Fibroblast of villous mesenchyme (primary cell): Measurements from ENCODE around the gene LAPTM5. TPM values are rescaled to one million over a fixed set of nuclear protein-coding genes. Genes with fewer than 3 reads are reported as not detected.

Experiments
- DNase-seq: peaks from one replicate; pipeline ENCODE4 v3.0.0-alpha.2; 2010; ENCODE audit warnings: low read depth
- H3K4me3 ChIP-seq: 2 replicates; pipeline ENCODE4 v1.5.1; 2011; ENCODE audit warnings: low read depth, mild to moderate bottlenecking, low read length
- CTCF ChIP-seq: IDR thresholded peaks from 2 replicates; pipeline ENCODE4 v1.5.1; 2012; ENCODE audit warnings: low read depth, mild to moderate bottlenecking, low read length; ENCODE audit not compliant: insufficient read depth
- total RNA-seq: library from RNA; depleted of rRNA; stranded (reverse); fragments of >200 nt; gene quantifications from 2 replicates; pipeline ENCODE4 v1.2.3, GENCODE V29; 2012

Gene LAPTM5
- total RNA-seq, 1 donor = not detected

DNA sequence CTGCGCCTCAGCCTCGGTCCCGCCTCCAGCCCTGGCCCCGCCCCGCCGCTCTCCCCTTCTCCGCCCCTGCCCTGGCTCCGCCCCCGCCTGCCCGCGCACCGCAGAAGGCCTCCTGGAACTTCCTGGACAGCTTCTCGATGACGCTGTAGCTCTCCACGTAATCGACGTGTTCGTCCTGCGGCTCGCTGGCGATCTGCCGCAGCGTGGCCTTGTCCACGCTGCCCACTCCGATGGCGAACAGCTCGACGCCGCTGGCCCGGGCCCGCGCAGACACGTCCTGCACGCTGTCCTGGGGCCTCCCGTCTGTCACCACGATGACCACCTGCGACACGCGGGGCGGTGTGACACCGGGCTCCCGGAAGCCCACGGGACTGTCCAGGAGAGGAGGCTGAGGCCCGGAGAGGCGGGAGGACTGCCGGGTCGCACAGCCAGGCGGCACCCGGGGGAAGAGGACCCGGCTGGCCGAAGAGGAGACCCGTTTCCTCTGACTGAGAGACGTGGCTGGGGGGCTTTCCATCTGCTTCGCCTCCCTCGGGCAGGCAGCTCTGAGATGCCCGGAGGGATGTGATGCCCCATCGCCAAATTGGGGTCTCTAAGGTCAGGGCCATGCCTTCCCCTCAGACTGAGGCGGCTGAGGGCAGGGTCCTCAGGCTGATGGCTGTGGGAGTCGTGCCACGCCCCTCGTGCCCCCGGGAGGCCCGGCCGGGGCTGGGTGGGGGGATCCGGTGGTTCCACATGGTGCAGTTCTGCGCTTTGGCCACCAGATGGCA lies 38.8 kb downstream of the LAPTM5 start:
- peak overlapping the region; percentile 68 for H3K4me3 ChIP-seq
- DNase-seq = peak; percentile 98
- peak; percentile 83 for TF ChIP-seq CTCF

DNA sequence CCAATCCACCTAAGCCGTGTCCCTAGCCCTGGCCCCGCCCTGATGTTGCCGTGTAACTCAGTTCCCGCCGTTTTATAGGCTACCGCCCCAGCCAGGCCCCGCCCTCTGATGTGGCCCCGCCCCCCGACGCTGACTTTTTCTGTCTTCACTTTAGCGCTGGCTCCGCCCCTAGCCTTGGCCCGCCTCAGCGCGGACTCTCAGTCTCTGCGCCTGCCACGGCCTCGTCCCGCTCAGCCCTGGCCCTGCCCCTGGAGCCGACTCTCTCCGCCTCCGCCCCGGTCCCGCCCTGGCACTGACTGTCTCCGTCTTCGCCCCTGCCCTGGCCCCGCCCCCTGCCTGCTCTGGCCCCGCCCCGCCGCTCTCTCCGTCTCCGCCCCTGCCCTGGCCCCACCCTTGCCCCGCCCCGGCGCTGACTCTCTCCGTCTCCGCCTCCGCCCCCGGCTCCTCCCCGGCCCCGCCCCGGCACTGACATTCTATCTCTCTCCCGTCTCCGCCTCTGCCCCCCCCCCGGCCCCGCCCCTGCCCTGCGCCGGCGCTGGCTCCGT lies 39.4 kb downstream of the LAPTM5 start:
- TF ChIP-seq CTCF = no peak

DNA sequence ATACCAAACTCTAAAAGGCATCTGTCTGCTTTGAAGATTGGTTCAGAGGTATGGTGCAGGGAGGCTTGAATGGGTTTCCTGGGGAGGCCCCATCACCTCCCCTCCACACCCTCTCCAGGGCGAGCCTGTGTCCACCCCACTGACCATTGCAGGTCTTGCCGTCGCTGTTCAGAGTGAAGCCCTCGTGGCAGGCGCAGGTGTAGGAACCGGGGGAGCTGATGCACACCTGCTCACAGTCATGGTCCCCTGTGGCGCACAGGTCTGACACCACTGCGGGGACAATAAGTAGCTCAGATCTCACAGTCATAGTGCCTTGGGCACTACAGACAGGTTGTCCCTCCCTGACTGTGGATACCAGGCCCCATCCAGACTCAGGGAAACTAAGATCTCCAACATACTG lies 40.9 kb downstream of the LAPTM5 start:
- no peak for DNase-seq
- H3K4me3 ChIP-seq = no peak overlapping the region
- TF ChIP-seq CTCF = no peak

More for the DNA sequence above, 39.4 kb downstream of the LAPTM5 start:
- H3K4me3 ChIP-seq = peak overlapping the region; percentile 54
- peak; percentile 97 for DNase-seq

DNA sequence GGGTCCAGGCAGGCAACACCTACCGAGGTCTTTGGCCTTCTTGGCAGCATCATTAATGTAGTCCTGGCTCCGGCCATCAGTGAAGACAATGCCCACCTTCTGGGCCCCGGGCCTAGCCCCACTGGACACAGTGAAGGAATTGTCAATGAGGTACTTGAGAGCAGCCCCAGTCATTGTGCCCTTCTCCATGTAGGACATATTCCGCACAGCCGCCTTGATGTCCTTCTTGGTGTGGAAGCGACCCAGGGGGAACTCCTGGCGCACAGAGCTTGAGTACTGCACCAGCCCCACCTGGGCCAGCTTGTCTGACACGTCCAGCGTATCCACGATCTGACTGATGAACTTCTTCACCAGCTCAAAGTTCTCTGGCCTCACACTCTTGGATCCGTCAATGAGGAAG lies 41.7 kb downstream of the LAPTM5 start:
- TF ChIP-seq CTCF = no peak
- DNase-seq = no peak
- H3K4me3 ChIP-seq = no peak overlapping the region

GRCh38 chr1:30715216-30715615 lies 42.4 kb downstream of the LAPTM5 start:
- no peak overlapping the region for H3K4me3 ChIP-seq
- DNase-seq = no peak
- TF ChIP-seq CTCF = peak; percentile 37

GRCh38 chr1:30714536-30715090 lies 43.0 kb downstream of the LAPTM5 start:
- no peak for TF ChIP-seq CTCF
- DNase-seq = no peak
- H3K4me3 ChIP-seq = no peak overlapping the region
